K562 (cell line): ENCODE results near the gene JPH4.

ENCODE experiments used
- CHD4 ChIP-seq: fragments of 200-600 bp; sonication (generic); IDR thresholded peaks from 3 replicates; pipeline ENCODE4 v1.6.1; 2012; ENCODE audit warnings: low read depth, mild to moderate bottlenecking, mixed read lengths, low read length, inconsistent platforms; ENCODE audit not compliant: insufficient read depth, insufficient replicate concordance, poor library complexity, severe bottlenecking
- NFXL1 ChIP-seq: fragments of 450-650 bp; formaldehyde crosslinking; IDR thresholded peaks from 2 replicates; pipeline ENCODE4 v1.4.0; 2021; ENCODE audit warnings: mild to moderate bottlenecking
- TCF7L2 ChIP-seq: fragments of 150-350 bp; IDR thresholded peaks from 2 replicates; pipeline ENCODE4 v1.6.1; 2016; ENCODE audit warnings: low read depth, mild to moderate bottlenecking, low read length, moderate library complexity
- TSHZ1 ChIP-seq: fragments of 250-450 bp; sonication (Bioruptor Pico); IDR thresholded peaks from 2 replicates; pipeline ENCODE4 v1.4.0; 2020; ENCODE audit warnings: mild to moderate bottlenecking, moderate library complexity
- ZKSCAN8 ChIP-seq: fragments of 200-800 bp; sonication (Bioruptor generic); IDR thresholded peaks from 2 replicates; pipeline ENCODE4 v1.6.1; 2016; ENCODE audit warnings: missing genetic modification characterization, missing compliant biosample characterization
- TF ChIP-seq, protein P1 (sequence below): fragments of 250-450 bp; sonication (Bioruptor Pico); IDR thresholded peaks from 2 replicates; pipeline ENCODE4 v1.8.0; 2021; ENCODE audit warnings: moderate library complexity, mild to moderate bottlenecking, inconsistent platforms

GRCh38 chr14:23602181-23603095 is 23.8 kb upstream of the JPH4 start:
- TF ChIP-seq TSHZ1 (no peak), CHD4 (no peak), ZKSCAN8 (CRISPR knock-in tag) (no peak), TCF7L2 (no peak), NFXL1 (CRISPR knock-in tag) (no peak)
- TF ChIP-seq, protein P1, sequence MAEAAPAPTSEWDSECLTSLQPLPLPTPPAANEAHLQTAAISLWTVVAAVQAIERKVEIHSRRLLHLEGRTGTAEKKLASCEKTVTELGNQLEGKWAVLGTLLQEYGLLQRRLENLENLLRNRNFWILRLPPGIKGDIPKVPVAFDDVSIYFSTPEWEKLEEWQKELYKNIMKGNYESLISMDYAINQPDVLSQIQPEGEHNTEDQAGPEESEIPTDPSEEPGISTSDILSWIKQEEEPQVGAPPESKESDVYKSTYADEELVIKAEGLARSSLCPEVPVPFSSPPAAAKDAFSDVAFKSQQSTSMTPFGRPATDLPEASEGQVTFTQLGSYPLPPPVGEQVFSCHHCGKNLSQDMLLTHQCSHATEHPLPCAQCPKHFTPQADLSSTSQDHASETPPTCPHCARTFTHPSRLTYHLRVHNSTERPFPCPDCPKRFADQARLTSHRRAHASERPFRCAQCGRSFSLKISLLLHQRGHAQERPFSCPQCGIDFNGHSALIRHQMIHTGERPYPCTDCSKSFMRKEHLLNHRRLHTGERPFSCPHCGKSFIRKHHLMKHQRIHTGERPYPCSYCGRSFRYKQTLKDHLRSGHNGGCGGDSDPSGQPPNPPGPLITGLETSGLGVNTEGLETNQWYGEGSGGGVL (CRISPR knock-in tag), result no peak
